ENCODE data around the gene NTHL1.

NTHL1 gene

DNA sequence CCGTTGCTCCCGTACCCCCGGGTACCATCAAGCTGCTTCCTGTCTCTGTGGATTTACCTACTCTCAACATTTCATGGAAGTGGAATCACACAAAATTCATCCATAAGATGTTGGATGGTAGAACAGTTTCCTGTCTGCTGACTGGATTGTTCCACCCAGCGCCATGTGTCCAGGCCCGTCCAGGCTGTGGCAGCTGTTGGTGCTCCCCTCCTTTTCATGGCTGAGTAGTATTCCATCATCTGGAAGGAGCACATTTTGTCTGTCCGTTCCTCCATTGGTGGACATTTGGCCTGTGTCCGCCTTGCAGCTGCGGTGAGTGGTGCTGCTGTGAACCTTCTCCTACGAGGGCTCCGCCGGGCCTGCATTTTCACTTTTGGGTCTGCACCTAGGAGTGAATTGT lies 18.5 kb upstream of the NTHL1 start:
- DNase-seq = no peak

DNA sequence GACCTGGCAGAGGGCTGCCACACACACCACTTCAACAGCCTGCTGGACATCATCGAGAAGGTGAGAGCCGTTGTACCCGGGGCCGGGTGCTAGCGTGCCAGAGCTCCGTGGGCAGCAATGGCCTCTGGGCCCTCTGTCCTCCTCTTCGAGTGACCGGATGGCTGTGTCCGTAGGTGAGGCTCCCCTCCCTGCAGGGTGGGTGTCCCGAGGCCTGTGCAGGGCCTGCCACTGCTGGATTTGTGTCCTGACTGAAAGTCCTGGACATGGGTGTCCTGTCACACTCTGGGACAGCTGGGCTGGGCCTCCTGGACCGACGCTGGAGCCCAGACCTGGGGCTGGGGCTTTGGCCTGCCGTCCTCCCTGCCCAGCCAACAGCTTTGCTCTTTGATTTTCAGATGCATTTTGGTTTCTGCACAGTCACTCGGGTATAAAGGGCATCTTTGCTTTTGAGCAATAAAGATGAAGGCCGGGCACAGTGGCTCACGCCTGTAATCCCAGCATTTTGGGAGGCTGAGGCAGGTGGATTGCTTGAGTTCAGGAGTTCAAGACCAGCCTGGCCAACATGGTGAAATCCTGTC lies 16.8 kb upstream of the NTHL1 start:
- no peak for DNase-seq

DNA sequence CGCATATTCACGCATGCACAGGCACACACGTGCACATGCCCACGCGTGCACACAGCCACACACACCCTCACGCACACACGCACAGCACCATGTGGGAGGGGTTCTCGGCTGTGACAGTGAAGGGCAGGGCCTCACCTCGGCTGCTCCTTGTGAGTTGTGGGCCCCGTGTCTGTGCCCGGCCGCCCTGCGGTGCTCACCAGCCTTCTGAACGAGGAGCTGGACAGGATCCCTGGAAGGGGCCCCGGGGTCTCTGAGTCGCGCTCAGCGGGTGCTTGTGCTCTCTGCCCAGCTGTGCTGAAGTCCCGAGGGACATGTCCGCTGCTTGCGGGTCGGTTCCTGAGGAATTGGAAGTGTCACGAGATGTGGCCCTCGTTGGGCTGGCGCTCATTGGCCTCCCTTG lies 16.2 kb upstream of the NTHL1 start:
- DNase-seq = no peak

DNA sequence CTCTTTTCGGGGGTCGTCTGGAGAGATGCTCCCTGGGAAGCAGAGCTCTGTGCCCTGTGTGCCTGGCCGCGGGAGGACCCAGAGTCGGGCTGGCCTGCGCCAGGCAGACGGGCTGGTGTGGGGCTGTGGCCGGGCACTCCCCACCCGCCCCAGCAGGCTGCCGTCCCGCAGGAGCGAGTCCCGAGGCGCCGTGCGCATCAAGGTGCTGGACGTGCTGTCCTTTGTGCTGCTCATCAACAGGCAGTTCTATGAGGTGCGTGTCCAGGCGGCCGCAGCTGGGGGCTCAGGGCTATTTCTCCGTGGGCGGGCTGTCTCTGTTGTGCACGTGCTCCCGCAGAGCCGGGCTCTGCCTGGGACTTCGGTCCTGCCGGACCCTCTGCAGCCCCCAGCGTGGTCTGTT lies 15.2 kb upstream of the NTHL1 start:
- no peak for DNase-seq

DNA sequence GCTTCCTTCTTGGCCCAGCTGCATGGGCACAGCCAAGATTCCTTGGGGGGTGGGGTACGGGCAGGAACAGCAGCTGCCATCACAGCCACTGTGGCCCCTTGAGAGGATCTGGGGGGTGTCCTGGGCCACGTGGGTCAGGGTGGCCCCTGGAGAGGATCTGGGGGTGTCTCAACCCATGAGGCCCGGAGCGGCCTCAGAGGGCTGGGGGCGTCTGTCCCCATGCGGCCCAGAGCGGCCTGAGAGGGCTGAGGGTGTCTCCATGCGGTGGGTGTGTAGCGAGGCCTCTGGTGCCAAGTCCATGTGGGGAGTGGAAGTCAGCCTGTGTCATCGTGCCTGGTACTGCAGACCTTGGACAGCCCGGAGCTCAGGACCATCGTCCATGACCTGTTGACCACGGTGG lies 13.9 kb upstream of the NTHL1 start:
- no peak for DNase-seq

DNA sequence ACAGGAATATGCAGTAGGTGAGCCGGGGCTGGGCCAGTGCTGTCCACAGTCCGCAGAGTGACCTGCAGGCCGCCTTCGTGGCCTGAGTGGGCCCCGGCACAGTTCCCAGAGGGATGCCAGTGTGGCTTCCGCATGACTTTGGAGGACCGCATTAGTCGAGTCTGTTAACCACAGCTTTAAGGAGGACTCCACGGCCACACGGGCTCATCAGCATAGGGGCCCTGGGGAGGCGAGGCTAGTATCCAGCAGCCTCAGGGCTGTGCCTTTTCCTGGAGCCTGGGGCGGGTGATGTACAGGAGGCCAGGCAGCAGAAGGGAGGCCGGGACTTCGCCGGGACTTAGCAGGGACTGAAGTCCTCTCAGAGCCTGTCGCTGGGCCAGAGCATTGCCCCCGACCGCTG lies 13.4 kb upstream of the NTHL1 start:
- DNase-seq = no peak

DNA sequence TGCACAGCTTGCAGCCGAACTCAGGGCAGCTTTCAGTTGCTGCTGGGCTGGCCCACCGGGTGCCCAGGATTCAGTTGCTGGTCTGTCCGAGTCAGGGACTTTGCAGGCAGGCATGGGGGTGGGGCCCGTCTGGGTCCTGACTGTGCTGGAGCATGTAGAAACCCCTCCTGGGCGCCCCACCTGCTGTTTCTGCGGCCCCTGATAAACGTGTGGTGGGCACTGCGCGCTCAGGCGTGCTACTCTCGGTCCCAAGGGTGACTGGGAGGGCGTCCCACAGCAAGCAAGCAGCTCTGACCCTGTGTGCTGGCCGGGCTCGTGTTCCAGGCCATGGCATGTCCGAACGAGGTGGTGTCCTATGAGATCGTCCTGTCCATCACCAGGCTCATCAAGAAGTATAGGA lies 12.7 kb upstream of the NTHL1 start:
- DNase-seq = no peak

DNA sequence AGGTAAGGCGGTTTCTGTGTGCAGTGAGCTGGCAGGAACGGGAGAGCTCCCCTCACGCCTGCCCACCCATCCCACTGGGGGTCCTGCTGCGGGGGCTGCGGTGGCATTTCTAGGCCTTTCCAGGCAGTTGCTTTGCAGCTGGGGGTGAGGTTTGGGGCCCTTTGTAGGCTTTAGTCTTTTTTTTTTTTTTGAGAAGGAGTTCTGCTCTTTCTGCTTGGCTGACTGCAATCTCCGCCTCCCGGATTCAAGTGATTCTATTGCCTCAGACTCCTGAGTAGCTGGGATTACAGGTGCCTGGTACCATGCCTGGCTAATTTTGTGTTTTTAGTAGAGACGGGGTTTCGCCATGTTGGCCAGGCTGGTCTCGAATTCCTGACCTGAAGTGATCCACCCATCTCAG lies 11.2 kb upstream of the NTHL1 start:
- no peak for DNase-seq

DNA sequence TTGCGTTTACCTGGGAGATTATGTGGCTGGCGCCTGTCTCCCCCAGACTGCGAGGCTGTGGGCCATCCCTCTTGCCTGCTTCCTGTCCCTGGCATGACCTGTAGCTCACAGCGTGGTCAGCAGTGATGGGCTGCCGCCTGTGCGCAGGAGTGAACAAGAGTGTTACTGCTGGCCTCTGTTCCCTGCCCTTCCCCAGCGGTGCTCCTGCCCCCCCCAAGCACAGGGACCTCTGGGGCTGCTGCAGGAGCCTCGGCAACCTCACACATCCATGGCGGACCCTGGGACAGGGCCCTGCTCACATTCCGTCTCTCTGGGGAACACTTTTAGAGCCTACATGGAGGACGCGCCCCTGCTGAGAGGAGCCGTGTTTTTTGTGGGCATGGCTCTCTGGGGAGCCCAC lies 10.8 kb upstream of the NTHL1 start:
- no peak for DNase-seq

DNA sequence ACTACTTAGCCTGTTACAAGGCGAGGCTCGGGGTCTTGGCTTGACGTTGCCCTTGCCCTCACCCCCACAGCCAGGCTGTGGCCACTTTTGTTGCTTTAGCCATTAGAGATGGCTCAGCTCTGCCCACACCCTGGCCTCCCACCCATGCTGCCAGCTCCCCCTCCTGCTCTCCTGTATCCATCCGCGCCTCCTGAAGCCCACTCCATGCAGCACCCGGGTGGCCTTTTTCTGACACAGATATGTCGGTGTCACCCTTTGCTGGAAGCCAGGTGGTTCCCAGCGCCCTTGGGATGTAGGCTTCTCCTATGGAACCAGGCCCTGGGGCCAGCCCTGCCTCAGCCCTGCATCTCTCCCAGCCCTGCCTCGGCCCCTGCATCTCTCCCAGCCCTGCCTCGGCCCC lies 9.8 kb upstream of the NTHL1 start:
- no peak for DNase-seq

DNA sequence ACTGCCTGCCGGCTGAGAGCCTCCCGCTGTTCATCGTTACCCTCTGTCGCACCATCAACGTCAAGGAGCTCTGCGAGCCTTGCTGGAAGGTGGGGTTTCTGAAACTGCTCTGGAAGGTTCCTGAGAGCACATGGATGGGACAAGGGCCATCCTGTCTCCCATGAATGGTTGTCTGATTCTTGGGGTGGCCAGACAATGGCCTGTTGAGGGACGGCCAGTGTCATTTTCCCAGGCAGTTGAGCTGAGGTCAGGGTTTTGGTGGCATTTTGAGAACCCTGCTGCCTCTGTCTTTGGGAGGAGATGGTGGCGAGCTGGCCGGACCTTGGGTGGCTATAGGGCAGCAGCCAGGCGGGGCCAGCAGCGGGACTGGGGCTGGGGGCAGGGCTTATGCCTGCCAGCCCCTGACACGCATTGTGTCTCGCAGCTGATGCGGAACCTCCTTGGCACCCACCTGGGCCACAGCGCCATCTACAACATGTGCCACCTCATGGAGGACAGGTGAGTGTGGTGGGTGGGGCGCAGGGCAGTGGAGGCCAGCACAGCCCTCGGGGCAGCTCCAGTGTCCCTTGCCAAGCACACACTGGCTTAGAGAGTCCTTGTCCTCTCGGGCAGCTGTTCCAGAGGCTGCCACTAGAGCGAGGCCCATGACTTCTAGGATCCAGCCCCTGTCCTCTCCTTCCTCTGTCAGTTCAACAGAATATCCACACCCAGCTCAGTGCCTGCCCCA lies 9.2 kb upstream of the NTHL1 start:
- peak in 25 of 56 donors; percentile 6 to 68 (median 38) for DNase-seq

DNA sequence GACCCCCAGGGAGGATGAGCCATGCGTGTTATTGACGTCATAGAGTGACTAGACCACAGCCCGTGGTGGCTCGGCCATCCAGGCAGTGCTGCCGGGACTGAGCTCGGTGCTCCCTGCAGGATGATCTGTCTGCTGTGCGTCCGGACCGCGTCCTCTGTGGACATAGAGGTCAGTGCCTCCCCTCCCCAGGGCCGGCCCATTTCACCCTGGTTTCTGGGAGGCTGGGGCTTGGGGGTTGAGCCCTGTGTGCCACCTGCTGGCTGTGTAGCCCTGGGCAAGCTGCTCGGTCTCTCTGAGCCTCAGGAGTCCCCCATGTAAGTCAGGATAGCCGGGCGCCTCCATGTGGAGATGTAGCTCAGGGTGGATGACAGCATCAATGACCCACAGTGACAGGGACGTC lies 8.4 kb upstream of the NTHL1 start:
- peak in 16 of 56 donors; percentile 6 to 48 (median 22) for DNase-seq

DNA sequence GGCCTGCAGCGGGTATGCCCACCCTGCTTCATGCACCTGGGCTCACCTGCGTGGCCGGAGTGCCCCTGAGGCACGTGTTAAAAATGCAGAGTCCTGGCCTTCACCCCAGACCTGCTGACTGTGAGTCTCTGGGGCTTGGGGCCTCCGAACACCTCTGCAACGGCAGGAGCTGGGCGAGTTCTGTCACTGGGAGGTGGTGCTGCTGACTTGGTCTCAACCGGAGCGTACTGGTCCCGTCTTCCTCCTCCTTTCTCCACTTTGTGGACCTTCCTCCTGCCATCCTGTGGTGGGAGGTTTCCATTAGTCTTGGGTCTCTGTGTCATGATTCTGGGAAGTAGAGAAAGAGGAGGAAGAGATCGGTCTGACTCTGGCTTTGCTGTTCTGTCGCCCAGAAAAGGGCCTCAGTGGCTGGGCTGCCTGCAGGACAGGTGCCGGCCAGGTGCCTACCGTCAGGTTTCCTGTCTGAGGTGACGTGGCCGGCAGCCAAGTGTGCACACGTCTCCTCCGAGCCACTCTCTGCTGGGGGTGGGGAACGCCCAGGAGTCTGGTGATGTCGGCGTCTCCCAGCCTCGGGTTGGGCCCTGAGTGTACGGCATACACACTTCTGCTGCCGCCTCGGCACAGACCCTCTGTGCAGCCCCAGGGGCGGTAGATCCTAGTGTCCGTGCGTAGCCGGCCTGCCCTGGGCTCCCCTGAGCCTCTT lies 7.1 kb upstream of the NTHL1 start:
- DNase-seq = no peak

DNA sequence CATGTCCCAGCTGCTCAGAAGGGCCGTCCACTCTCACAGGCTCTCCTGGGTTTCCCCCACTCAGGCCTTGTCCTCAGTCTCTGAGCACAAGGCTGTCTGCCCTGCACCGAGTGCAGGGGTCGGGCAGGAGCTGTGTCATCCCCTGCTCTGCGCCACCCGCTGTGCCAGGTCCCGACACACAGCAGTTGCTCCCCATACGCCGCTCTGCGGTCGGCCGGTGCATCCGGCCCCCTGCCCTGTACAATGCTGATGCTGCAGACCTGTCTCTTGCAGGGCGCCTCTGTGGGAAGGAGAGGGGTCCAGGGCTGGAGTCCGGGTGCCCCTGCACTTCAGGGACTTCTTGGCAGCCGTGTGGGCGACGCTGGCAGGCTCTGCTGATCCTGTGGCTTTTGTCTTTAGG lies 6.3 kb upstream of the NTHL1 start:
- DNase-seq = no peak

DNA sequence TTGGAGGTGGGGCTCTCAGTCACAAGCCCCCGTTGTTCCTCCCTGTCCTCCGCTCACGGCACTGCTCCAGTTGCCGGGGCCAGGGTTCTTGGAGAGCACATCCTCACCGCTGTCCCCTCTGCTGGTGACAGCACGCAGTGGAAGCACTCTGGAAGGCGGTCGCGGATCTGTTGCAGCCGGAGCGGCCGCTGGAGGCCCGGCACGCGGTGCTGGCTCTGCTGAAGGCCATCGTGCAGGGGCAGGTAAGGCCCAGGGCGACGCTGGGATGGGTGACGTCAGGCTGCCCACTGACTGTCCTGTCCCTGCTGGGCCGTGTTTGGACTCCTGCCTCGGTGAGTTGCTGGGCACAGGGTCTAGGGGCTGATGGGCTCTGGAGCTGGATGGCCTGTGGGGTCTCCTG lies 5.6 kb upstream of the NTHL1 start:
- DNase-seq = no peak

DNA sequence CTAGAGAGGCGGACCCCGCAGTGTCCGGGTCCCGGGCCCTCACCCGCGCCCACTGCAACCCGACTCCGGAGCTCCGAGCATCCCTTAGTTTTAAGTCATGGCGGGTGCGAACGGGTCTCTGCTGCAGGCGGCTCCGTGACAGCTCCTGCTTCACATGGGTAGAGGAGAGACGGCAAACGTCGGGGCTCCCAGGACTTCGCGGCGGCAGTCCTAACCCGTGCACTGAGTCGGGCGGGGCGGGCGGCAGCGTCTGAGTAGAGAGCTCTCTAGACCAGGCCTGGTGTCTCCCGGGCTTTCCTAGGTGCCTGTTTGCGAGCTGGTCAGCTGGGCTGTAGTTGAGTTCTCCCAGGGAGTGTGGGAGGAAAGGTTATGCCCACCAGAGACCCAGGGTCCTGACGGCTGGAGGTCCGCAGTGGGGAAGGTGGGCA lies 496 bp upstream of the NTHL1 start:
- DNase-seq = no peak

DNA sequence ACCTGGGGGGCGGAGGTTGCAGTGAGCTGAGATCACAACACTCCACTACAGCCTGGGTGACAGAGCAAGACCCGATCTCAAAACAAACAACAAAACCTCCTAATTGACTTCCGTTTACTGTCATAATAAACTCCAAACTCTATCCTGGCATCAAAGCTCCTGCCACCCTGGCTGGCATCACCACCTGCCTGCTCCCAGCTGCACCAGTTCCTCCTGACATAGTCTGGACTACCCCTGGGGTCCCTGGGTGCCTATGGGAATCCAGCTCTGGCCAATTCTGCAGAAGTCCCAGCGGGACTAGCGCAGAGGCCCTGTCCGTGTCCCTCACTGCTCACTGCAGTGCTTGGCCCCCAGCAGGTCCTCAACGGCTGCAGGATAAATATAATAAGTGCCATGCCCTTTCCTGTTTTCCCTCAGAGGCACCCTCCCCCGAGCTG lies 723 bp downstream of the NTHL1 start:
- peak in 1 of 56 donors; percentile 34 for DNase-seq

DNA sequence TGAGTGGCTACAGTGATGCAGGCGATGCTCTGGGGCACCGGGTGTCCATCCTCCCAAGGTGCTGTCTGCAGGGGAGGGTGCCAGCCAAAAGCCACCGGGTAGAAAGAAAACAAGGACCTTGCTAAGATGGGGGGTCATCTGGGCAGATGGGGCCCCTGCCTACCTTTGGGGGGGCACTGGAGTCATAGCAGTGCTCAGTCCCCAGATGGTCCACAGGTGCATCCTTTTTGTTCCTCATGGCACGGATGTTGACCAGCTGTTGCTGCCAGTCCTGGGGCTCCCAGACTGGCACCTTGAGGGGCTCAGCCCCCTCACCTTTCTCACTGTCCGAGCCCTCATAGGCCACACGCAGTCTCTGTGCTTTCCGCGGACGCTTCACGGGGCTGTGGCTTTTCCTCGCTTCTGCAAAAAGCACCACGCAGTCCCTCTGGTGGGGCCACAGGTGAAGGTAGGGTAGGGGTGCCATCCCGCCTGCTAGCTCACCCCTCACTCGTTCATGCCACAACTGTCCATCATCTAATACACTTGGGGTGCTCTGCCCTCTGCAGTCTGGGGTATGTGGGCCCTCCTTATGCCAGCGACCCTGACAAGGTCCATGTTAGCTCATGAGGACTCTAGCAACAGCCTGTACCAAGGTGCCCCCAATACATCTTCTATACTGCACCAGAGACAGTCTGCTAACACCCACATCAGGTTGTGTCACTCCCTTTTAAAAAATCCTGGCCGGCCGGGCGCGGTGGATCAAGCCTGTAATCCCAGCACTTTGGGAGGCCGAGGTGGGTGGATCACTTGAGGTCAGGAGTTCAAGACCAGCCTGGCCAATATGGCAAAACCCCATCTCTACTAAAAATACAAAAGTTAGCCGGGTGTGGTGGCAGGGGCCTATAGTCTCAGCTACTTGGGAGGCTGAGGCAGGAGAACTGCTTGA lies 1.4 kb downstream of the NTHL1 start:
- no peak for DNase-seq

DNA sequence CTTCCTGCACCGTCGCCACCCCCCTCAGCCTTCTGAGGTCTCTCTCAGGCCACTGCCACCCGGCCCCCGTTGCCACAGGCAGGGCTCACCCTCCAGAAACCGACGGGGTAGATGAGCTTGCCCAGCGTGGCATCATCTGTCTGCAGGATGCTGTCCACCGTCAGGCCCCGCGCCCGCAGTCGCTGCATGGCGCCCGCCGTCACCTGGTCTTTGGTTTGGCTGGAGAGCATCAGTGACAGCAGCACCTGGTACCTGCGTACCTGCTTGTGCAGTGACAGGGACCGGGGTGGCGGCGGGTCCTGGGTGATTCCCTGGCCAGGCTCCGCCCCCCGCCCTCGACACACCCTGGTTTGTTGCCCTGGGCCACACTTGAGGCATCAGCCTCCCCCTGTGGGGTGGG lies 3.1 kb downstream of the NTHL1 start:
- DNase-seq = no peak

DNA sequence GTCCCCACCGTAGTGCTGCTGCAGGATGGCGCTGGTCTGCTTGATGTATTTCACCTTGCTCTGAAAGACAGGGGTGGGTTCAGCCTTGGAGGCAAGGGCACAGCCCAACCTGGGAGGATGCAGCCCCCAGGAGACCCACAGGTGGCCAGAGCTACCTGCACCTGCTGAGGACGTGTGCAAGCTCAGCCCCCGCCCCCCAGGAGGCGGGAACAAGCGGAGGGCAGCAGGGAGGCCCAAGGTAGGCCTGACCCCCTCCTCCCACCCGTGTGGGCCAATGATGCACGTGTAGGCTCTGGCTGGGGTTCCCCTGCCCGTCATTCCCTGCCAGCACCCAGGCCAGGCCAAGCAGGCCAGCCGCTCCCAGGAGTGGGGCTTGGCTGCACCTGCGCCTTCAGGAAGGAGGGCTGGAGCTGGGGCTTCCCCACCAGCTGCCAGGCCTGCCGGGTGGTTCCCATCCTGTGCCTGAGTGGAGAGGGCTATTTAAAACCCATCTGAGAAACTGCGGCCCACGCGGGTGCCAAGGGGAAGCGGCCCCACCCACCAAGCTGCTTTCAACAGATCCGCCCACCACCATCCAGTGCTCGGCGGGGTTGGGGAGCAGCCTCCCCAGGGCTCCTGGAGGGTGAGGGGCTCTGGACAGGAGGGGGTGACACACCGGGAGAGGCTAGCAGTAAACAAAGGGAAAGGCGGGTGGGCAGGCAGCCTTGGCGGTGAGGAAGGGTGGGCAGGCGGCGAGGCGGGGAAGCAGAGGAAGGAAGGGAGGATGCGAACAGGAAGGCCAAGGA lies 3.8 kb downstream of the NTHL1 start:
- DNase-seq = peak in 21 of 56 donors; percentile 5 to 60 (median 31)

All from amygdala (tissue), 56 donors.